G401.6 (cell line): ENCODE data around the gene CCDC28A.
"Not testable (repeated sequence)": the region's sequence is repeated elsewhere in the genome, so short reads cannot be mapped to it uniquely, and the experiment has no call there.

Experiments used
- FAIRE-seq: peaks from 2 replicates; lab custom pipeline; 2012; peaks lifted over from hg19 to GRCh38; lab: Jason Lieb, UNC

The CCDC28A gene

DNA sequence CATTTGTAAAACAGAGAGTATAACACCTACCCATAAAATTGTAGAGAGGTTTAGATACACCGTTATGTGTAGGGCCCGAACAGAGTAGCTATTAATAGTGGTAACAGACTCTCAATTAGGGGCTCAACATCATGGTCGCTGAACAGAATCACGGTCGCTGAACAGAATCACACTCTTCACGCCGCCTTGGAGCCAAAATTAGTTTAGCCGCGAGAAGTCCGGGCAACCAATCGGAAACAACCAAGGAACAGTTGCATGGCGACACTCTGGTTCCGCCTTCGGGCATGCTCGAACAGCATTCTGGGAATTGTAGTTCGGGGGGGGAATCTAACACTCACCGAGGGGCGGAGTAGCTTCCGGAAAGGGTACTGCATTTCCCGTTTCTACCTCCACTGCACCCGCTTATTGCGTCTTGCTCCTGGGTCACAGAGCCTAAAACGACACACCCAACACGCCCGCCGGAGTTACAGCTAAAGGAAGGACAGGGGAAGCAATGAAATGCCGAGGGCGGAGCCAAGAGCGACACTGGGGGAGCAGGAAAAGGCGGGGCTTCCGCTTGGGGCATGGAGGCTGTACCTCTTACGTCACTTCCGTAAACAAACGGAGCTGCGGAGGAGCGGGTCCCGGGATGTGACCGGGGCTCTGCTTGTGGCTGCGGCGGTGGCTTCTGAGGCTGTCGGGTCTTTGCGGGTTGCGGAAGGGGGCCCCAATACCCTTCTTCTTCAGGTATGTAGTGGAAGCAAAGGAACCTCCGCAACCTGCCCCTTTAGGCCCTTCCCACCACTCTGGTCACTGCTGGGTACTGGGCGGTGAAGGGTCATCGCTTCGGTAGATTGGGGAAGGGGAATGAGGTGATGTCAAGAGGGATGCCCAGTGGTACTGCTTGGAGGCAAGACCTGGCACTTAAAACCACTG, at the start of gene CCDC28A:
TSS of gene CCDC28A (plus strand) at position 593 of the 915 bp plus-strand sequence. CDS start 2,352 bp downstream, outside the sequence.
- peak; percentile 98 for FAIRE-seq

DNA sequence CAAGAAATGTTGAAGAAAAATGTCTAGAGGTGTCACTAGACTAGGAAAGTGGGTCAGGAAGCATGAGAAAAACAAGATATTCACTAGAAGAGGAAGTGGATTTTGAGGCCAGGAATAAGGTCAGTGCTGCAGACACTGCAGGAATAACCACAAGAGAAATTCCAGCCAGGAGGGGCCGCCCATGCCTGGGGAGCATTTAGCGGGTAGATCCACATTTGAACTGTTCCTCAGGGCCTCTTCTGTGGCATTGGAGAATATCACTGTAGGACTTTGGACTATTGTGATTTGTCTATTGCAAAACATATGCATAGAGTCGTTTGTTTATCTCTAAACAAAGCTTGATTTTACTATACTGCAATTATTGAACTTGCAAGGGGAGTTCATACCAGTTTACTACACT, 49.6 kb upstream of the CCDC28A start:
- FAIRE-seq: no peak

GRCh38 chr6:138726066-138726756, 47.4 kb upstream of the CCDC28A start:
- no peak for FAIRE-seq

- no peak for FAIRE-seq
These were observed 46.8 kb upstream of the CCDC28A start for GRCh38 chr6:138726757-138727097.

- no peak for FAIRE-seq
These were observed 46.4 kb upstream of the CCDC28A start for GRCh38 chr6:138727182-138727581.

- no peak for FAIRE-seq
These were observed 44.9 kb upstream of the CCDC28A start for GRCh38 chr6:138728662-138729061.

DNA sequence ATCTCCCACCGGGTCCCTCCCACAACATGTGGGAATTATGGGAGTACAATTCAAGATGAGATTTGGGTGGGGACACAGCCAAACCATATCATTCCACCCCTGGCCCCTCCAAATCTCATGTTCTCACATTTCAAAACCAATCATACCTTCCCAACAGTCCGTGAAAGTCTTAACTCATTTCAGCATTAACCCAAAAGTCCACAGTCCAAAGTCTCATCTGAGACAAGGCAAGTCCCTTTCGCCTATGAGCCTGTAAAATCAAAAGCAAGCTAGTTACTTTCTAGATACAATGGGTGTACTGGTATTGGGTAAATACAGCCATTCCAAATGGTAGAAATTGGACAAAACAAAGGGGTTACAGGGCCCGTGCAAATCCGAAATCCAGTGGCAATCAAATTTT, 43.5 kb upstream of the CCDC28A start:
- FAIRE-seq: not testable (repeated sequence)

GRCh38 chr6:138734585-138734984, 39.0 kb upstream of the CCDC28A start:
- no peak for FAIRE-seq

- no peak for FAIRE-seq
These were observed 36.9 kb upstream of the CCDC28A start for GRCh38 chr6:138736640-138737039.

DNA sequence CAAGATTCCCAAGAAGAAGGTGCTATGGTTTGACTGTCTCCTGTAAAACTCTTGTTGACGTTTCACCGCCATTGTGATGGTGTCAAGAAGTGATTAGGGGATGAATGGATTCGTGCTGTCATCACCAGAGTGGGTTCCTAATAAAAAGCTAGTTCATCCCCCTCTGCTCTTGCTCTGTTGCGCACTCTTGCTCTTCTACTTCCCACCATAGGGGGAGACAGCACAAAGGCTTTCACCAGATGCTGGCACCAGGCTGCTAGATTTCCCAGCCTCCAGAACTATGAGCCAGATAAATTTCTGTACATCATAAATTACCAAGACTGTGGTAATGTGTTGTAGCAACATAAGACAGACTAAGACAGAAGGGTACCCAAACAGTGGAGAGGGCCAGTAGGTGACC, 21.6 kb upstream of the CCDC28A start:
- FAIRE-seq: no peak

- FAIRE-seq: no peak
These were observed 16.4 kb upstream of the CCDC28A start for GRCh38 chr6:138757136-138757535.

- peak; percentile 97 for FAIRE-seq
These were observed 7.5 kb upstream of the CCDC28A start for GRCh38 chr6:138765896-138766655.

- FAIRE-seq: no peak
These were observed 4.4 kb upstream of the CCDC28A start for GRCh38 chr6:138769102-138769676.

GRCh38 chr6:138772596-138773176, 883 bp upstream of the CCDC28A start:
- no peak for FAIRE-seq

DNA sequence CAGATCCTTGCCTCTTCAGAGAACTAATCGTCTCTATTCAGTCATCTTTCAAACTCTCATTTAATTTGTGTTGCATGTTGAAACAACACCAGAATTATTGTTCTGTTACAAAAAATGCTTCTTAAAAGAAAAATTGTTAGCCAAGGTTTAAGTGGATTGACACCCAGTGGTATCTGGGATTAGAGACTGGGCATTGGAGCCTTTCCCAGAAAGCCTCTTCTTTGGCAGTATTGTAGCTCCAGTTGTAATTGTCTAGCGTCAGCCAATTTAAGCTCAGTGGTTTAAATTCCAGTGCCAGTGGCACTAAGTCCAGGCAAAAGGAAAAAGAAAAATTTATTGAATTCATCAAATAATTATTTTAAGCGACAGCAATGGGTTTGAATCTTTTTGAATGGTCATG, 801 bp downstream of the CCDC28A start:
- no peak for FAIRE-seq

- peak; percentile 8 for FAIRE-seq
These were observed 3.1 kb downstream of the CCDC28A start for GRCh38 chr6:138776659-138777058.

GRCh38 chr6:138778331-138778730, 4.8 kb downstream of the CCDC28A start:
- no peak for FAIRE-seq

GRCh38 chr6:138782243-138782642, 8.7 kb downstream of the CCDC28A start:
- FAIRE-seq: no peak

DNA sequence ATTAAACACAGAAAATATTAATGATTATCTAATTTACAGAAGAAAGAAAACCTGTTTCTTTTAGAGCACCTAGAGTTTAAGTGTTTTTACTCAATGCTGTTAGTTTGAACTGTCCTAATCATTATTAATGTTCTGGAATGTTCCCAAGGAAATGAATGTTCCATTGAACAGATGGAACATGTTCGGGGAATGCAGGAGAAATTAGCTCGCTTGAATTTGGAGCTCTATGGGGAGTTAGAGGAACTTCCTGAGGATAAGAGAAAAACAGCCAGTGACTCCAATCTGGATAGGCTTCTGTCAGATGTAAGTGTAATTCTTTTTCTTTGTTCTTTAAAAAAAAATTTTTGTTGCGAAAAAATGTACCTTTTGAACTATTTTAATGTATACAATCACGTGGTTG, 11.5 kb downstream of the CCDC28A start:
- no peak for FAIRE-seq

GRCh38 chr6:138785980-138786379, 12.4 kb downstream of the CCDC28A start:
- no peak for FAIRE-seq

- no peak for FAIRE-seq
These were observed 13.6 kb downstream of the CCDC28A start for GRCh38 chr6:138787138-138787537.
